ENCODE measurements around the gene LCORL.
"Not testable (repeated sequence)": the region's sequence is repeated elsewhere in the genome, so short reads cannot be mapped to it uniquely, and the experiment has no call there.

Gene LCORL

DNA sequence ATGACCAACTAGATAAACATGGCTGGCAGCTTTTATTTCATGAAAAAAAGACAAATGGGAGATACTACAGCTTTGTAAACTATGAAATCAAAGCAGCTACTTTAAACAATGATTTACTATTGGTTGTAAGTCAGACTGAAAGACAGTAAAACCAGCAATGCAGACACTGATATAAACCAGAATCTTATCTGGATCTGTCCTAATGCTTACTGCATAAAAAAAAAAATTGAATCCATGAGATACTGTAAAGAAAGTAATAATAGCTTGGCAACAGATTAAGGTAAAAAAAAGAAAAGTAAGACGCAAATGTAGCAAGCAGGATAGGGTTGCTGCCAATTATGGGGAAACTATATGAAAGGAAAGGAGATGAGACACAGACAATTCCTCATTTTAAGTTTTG, 7.3 kb downstream of the LCORL start:
- no peak for DNase-seq (ENCODE audit: low spot score)

DNA sequence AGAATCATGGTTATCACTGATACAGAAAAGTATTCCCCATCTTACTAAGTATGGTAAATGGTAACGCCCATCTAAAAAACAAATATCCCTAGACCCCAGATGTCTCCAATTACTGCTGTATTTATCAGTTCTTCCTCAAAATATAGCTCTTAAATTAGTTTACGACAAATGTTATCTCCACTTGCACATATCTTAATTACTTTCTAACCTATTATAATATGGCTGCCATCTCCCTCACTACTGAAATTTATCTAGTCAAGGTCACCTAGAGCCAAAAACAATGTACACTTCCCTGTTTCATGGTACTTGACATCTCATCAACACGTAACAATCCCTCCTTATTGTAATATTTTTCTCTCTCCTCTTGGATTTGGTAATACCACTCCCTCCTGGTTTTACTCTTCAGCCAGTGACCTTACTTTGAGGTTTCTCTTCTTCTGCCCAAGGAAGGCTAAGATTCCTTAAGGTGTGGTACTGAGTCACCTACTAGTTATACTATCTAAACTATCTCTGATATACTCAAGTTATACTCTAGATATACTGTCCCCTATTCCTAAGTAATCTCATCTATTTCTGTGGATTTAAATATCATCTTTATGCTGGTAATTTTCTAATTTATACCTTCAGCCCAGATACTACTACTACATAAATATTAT, 8.6 kb downstream of the LCORL start:
- no peak for DNase-seq (ENCODE audit: low spot score)

DNA sequence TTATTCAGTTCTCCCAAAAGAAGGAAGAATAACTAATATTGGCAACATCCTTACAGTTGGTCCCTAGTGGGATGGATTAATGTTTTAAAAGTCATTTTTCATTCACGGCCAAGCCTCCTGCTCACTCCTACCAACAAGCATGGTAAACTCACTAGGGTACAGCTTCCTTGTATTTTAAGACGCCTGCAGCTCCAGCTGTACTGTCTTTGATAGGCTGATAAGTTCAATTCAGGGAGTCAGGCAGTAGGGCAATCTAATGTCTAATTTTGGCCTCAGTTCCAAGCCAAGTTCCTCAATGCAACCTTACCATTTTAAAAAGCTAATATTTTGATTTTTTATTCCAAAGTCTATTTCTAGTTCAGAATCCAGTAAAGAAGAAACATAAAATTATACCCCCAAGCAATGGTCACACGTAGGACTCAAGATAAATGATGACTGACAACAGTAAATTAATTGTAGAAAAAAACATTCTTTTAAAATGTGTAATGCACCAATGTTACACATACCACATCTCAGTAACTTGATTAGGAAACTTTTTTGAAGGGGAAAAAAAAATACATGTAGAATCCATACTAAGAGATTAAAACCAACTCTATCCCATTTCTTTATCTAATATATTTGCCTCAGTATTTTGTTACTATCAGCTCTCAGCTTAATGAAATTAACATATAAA, 9.3 kb downstream of the LCORL start:
- no peak for DNase-seq (ENCODE audit: low spot score)

DNA sequence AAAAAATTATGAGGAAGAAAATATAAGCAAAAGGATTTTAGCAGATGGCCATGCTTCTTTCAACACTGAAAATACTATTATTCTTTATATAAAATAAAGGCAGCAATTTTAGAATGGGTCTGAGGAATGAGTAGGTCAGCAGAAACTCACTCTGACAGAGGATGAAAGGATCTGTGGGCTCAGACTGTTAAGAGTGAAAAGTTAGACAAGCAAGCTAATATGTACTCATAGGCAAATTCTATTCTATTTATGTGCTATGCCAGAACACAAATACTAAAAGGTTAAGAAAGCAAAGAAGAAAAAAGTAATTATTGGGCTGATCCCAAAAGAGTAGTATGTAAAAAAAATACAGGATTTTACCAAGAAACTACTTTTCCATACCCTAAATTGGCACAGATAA, 13.9 kb downstream of the LCORL start:
- DNase-seq (ENCODE audit: low spot score): no peak

DNA sequence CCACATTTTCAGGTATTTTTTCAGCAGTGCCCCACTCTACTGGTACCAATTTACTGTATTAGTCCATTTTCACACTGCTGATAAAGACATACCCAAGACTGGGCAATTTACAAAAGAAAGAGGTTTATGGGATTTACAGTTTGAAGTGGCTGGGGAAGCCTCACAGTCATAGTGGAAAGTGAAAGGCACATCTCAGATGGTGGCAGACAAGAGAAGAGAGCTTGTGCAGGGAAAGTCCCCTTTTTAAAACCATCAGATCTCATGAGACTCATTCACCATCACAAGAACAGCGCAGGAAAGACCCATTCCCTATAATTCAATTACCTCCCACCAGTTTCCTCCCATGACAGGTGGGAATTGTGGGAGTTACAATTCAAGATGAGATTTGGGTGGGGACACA, 15.1 kb downstream of the LCORL start:
- DNase-seq (ENCODE audit: low spot score): not testable (repeated sequence)

DNA sequence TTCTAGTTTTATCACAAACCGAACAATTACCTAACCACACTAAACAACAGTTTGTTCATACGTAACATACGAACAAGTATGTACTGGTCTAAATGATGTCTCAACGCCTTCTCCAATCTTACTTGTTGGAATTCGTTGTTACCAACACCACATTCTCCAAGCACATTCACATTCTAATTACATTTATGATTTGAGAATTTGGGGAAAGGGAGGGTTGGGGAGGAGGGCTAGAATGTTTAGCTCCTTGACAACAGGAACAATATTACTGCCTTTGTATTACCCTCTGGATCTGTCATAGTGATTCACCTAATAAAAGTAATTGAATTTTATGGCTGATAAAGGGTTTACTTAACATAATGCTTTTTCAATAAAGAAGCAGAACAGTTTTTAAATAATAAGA, 24.4 kb downstream of the LCORL start:
- DNase-seq (ENCODE audit: low spot score): no peak

DNA sequence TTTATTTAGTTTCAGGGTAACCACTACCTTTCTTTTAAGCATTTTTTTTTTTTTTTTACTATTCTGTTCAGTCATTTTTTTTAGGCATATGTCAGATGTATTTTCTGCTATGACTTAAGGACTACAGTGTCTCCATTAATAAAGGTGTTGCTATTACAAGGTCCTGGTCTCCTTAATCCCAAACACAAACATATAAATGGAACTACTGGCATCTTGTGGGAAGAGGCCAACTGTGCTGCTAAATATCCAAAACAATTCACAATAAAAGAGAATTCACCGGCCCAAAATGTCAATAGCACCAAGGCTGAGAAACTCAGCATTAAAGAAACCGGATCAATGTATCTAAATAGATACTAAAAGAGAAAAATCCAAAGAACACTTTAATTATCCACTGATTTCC, 26.4 kb downstream of the LCORL start:
- no peak for DNase-seq (ENCODE audit: low spot score)

DNA sequence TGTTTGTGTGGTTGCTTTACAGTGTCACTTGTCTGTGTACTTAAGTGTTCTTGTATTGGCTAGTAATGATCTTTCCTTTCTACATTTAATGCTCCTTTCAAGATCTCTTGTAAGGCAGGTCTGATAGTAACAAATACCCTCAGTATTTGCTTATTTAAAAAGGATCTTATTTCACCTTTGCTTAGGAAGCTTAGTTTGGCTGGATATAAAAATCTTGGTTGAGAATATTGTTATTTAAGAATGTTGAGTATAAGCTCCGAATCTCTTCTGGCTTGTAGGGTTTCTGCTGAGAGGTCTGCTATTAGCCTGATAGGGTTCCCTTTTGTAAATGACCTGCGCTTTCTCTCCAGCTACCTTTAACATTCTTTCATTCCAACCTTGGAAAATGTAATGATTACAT, 35.7 kb downstream of the LCORL start:
- no peak for DNase-seq (ENCODE audit: low spot score)

DNA sequence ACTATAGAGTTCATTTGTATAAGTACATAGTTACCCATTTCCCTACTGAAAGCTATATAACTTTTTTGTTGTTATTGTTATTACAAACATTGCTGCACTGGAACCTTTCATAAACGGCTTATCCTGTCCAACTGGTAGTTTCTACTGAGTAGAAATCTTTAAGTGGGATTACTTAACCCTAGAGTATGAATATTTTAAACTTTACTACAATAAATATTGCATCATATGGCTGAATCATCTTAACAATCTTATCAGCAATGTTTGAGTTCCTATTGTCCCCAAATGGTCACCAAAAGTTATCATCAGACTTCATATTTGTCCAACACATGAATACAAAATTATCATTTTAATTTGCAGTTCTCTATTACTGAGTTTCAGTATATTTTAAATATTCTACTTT, 40.5 kb downstream of the LCORL start:
- no peak for DNase-seq (ENCODE audit: low spot score)

DNA sequence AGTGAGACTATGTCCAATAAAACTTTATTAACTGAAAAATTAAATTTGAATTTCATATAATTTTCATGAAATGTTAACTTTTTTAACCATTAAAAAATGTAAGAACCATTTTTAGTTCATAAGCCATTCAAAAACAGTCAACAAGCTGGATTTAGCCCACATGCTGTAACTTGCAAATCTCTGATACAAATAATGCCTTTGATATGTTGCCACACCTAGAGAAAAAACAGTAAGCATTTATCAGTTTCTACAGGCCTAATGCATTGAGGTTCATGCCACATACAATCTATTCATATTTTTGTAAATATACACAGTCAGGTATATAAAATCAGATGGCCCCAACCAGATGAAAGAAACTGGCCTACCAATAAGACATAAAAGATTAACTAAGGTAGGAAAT, 52.8 kb downstream of the LCORL start:
- DNase-seq (ENCODE audit: low spot score): no peak

DNA sequence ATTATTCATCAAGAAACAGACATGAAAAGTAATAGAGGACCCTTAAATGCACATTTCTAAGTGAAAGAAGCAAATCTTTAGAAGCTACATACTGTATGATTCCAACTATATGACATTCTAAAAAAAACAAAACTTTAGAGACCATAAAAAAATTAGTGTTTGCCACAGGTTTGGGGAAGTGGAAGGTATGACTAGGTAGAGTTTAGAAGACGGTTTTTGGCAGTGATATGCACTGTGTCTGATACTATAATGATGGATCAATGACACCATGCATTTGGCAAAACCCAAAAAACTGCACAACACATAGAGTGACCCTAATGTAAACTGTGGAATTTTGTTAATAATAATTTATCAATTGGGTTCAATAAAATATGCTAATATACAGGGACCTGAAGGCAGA, 54.5 kb downstream of the LCORL start:
- no peak for DNase-seq (ENCODE audit: low spot score)

DNA sequence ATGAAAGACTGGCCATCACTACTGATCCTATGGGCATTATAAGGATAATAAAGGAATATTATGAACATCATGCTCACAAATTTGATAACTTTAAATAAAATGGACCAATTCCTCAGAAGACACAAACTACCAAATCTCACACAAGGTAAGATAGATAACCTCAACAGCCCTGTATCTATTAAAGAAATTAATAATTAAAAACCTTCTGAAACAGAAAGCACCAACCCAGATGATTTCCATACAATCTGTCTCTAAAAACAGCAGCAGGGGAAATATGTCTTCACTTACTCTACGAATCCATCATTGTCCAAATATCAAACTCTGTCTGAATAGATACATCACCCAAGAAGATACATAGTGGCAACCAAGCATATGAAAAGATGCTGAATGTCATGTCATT, 55.2 kb downstream of the LCORL start:
- no peak for DNase-seq (ENCODE audit: low spot score)

DNA sequence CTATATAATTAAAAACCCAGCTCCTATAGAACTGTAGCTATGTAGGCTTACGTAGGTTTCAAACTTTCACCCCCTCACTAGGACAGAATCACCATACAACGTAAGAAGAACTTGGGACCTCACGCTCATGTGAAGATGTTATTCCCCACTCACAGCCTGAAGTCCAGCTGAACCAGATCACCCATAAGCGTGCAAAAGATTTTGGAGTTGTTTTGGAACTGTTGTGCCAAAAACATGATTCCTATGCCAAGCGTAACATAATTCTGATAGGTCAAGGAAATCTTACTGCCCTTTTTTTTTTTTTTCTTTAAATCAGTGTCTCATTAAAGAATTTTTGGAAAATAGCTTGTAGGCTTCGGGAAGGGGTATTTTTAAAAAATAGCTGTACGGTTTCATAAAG, 57.0 kb downstream of the LCORL start:
- no peak for DNase-seq (ENCODE audit: low spot score)

DNA sequence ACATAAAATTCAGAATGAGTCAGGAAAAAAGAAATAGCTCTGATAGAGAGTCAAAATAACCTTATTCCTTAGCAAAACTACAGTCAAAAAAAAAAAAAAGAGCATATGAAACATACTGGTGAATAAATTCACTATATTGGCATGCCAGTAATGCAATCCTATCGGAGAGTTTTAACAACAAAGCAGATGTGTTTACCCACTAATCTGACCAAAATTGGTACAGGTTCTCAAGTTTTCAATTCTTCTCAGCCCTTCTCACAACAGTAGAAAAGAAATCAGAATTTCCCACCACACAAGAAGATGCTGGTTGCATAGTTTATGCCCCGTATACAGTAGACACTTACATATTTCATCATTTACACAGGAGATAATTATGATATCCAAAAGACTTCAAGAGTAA, 59.4 kb downstream of the LCORL start:
- no peak for DNase-seq (ENCODE audit: low spot score)

DNA sequence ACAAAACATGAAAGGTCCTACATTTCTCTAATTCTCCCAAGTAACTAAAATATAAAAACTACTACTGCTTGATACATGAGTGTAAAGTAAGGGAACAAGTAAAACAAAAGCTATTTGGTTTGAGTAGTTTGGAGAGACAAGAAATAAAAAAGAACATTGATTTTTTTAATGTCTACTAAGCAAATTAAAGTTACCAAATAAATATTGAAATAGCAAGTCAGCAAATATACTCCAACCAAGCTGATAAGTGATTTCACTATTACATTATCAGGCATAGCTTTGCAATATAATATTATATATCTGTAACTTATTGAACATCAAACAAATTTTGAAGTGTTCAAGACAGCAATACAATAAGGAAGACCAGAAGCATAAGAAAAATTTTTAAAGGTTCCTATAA, 60.3 kb downstream of the LCORL start:
- no peak for DNase-seq (ENCODE audit: low spot score)

DNA sequence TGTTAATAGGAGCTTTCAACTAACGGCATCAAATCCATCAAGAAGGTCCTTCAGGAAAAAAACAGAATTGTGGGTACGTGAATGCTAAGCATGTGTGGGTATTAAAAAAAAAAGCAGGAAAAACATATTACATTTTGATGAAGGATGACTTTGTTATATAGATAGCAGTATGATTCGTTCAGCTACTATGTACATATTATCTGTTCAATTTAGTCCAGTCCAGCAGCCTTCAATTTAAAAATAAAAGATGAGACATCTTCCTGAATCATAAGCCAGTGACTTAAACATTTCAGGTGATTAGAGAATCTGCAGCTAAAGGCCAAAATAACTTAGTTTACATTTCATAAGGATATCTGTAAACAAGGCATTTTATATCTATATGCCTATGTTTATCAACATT, 63.4 kb downstream of the LCORL start:
- no peak for DNase-seq (ENCODE audit: low spot score)

DNA sequence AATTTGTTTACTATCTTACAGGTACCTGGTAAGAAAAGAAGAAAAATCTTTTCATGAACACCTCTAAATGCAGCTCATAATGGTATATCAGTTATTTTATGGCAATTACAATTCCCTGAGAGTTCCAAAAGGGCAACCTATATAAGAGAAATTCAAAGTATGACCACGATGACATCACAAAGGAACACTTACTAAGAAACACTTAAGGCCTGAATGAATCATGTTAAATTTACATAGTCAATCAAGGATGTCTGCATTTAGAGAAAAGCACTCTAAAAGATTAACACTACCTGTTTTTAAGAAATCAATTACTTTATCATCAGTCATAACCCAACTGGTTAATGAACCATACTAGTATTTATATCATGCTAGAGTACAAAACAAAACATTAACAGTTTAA, 63.9 kb downstream of the LCORL start:
- DNase-seq (ENCODE audit: low spot score): no peak

DNA sequence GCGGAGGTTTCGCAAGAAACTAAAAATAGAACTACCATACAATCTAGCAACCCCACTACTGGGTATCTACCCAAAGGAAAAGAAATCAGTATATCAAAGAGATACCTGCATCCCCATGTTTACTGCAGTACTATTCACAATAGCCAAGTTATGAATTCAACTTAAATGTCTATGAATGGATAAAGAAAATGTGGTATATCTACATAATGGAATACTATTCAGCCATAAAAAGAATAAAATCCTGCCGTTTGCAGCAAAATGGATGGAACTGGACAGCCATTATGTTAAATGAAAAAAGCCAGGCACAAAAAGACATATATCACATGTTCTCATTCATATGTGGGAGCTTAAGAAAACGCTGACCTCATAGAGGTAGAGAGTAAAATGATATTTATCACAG, 65.3 kb downstream of the LCORL start:
- no peak for DNase-seq (ENCODE audit: low spot score)

DNA sequence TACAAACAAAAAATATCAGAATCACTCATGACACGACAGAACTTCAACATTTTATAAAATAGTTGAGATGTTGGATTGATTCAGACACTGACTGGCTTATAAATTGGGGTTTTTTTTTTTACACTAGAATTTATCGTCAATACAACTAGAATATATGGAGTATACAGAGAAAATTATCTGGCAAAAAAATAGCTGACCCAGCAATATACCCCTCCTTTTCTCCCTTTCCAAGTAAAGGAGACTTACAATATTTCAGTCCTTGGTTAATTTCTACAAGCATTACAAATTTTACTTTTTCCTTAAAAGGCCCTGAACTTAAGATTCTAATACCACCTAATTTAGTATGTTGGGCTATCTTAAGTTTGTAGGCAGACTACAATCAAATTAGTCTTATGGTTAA, 76.3 kb downstream of the LCORL start:
- DNase-seq (ENCODE audit: low spot score): no peak

DNA sequence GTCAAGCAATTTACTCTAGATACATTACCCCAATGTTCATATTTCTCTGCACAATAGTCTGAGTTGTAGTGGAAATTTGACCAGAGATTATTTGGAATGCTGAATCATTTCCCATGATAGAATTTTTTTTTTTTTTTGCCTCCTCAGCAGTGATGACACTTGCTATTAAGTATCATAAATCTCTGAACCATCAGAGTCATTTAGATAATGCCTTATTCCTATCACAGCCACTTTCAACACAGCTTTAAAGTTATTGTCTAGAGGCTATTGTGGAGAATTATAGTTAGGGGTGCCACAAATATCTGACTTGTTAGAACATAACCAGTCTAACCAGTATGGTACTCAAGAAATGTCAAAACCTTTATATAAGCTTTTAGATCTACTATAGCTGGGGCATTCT, 79.8 kb downstream of the LCORL start:
- no peak for DNase-seq (ENCODE audit: low spot score)

DNA sequence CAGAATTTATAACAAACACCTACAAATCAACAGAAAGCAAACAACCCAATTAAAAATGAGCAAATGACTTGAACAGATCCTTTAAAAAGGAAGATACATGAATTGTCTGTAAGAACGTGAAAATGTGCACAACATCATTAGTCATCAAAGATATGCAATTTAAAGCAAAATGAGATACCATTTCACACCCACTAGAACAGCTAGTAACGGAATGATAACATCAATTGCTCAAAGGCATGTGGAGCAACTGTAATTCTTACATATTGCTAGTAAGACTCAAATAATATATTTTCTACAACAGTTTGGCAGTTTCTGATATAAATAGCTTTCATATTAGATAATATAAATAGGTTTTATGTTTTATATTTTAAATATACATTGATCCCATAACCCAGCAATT, 82.5 kb downstream of the LCORL start:
- no peak for DNase-seq (ENCODE audit: low spot score)

DNA sequence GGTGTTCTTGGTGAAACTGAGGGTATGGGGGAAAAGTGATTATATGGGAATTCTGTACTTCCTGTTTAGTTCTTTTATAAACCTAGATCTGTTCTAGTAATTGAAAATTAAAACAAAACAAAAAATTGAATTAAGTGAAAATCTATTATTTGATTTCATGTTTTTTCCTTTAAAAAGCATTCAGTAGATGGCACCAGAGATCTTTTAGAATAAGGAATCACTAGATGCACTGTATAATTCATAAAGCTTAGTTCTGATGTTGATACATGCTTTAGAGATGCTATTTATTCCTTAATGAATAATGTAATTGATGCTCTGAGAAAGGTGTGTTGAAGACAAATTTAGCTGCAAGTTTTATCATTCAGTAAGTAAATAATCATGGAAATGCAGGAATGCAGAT, 87.3 kb downstream of the LCORL start:
- no peak for DNase-seq (ENCODE audit: low spot score)

DNA sequence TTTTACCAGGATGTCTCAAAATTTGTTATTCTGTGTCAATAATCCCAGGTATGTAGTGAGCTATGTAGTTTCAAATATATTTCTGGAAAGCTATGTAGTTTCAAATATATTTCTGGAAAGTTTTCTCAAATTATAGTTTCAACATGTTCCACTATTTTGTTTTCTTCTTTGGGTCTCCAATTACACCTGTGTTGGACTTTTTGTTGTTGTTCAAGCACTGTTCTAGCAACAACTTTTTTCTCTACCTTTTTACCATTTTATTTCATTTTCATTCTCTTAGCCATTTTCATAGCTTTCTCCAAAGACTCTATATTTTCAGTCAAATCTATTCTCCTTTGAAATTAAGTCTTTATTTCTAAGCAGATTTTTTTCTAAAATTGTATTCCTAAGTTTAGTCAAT, 88.4 kb downstream of the LCORL start:
- no peak for DNase-seq (ENCODE audit: low spot score)

DNA sequence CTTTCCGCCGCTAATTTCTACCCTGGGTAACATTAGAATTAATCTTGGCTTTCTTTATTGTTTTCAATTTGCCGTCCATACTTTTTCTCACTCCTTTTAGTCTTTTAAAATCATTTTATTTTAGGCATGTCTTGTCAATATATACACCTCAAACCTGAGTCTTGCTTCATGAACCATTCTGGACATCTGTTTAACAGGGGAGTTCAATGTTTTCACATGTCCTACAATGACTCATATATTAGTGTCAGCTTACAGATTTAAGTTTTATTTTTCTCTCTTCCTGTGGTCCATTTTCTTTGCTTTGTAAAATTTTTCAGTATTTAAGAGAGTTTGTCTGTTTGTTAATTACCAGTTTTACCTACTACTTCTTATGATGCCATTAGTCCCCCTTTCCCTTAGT, 89.5 kb downstream of the LCORL start:
- no peak for DNase-seq (ENCODE audit: low spot score)
